Activated naive CD8-positive, alpha-beta T cell (primary cell): ENCODE data around the gene NTHL1.

Experiments
- H3K27ac Mint-ChIP-seq: one replicate; pipeline ENCODE4 v1.8.0; 2021; ENCODE audit warnings: mixed read lengths
- H3K27me3 Mint-ChIP-seq: one replicate; pipeline ENCODE4 v1.8.0; 2021; ENCODE audit warnings: mixed read lengths
- H3K36me3 Mint-ChIP-seq: one replicate; pipeline ENCODE4 v1.8.0; 2021; ENCODE audit warnings: mixed read lengths
- H3K4me1 Mint-ChIP-seq: one replicate; pipeline ENCODE4 v1.8.0; 2021; ENCODE audit warnings: low read depth, mixed read lengths
- H3K4me3 Mint-ChIP-seq: one replicate; pipeline ENCODE4 v1.8.0; 2021; ENCODE audit warnings: mild to moderate bottlenecking, mixed read lengths
- H3K9me3 Mint-ChIP-seq: one replicate; pipeline ENCODE4 v1.8.0; 2021; ENCODE audit warnings: low read depth, mixed read lengths

Gene NTHL1

GRCh38 chr16:2061023-2061422, 13.4 kb upstream of the NTHL1 start:
- H3K4me3 Mint-ChIP-seq: no peak overlapping the region
- no peaks in the 10 kb centered on the region for H3K4me1 Mint-ChIP-seq
- no peaks in the 10 kb centered on the region for H3K9me3 Mint-ChIP-seq
- no peaks in the 10 kb centered on the region for H3K27me3 Mint-ChIP-seq
- H3K27ac Mint-ChIP-seq: no peak overlapping the region
- H3K36me3 Mint-ChIP-seq: no peaks in the 10 kb centered on the region

DNA sequence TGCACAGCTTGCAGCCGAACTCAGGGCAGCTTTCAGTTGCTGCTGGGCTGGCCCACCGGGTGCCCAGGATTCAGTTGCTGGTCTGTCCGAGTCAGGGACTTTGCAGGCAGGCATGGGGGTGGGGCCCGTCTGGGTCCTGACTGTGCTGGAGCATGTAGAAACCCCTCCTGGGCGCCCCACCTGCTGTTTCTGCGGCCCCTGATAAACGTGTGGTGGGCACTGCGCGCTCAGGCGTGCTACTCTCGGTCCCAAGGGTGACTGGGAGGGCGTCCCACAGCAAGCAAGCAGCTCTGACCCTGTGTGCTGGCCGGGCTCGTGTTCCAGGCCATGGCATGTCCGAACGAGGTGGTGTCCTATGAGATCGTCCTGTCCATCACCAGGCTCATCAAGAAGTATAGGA, 12.7 kb upstream of the NTHL1 start:
- Mint-ChIP-seq H3K36me3 (no peaks in the 10 kb centered on the region), H3K27me3 (no peaks in the 10 kb centered on the region), H3K9me3 (no peaks in the 10 kb centered on the region), H3K4me3 (no peak overlapping the region), H3K4me1 (no peaks in the 10 kb centered on the region), H3K27ac (no peak overlapping the region)

- Mint-ChIP-seq H3K9me3 (no peaks in the 10 kb centered on the region), H3K36me3 (no peaks in the 10 kb centered on the region), H3K4me3 (no peak overlapping the region), H3K27ac (no peak overlapping the region), H3K27me3 (no peaks in the 10 kb centered on the region), H3K4me1 (no peaks in the 10 kb centered on the region)
Measured at GRCh38 chr16:2058872-2059271, 11.2 kb upstream of the NTHL1 start.

DNA sequence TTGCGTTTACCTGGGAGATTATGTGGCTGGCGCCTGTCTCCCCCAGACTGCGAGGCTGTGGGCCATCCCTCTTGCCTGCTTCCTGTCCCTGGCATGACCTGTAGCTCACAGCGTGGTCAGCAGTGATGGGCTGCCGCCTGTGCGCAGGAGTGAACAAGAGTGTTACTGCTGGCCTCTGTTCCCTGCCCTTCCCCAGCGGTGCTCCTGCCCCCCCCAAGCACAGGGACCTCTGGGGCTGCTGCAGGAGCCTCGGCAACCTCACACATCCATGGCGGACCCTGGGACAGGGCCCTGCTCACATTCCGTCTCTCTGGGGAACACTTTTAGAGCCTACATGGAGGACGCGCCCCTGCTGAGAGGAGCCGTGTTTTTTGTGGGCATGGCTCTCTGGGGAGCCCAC, 10.8 kb upstream of the NTHL1 start:
- no peaks in the 10 kb centered on the region for H3K9me3 Mint-ChIP-seq
- H3K4me1 Mint-ChIP-seq: no peaks in the 10 kb centered on the region
- H3K4me3 Mint-ChIP-seq: no peak overlapping the region
- H3K27me3 Mint-ChIP-seq: no peaks in the 10 kb centered on the region
- H3K36me3 Mint-ChIP-seq: no peaks in the 10 kb centered on the region
- no peak overlapping the region for H3K27ac Mint-ChIP-seq

DNA sequence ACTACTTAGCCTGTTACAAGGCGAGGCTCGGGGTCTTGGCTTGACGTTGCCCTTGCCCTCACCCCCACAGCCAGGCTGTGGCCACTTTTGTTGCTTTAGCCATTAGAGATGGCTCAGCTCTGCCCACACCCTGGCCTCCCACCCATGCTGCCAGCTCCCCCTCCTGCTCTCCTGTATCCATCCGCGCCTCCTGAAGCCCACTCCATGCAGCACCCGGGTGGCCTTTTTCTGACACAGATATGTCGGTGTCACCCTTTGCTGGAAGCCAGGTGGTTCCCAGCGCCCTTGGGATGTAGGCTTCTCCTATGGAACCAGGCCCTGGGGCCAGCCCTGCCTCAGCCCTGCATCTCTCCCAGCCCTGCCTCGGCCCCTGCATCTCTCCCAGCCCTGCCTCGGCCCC, 9.8 kb upstream of the NTHL1 start:
- Mint-ChIP-seq H3K36me3 (no peaks in the 10 kb centered on the region), H3K27me3 (no peaks in the 10 kb centered on the region), H3K4me1 (no peaks in the 10 kb centered on the region), H3K27ac (no peak overlapping the region), H3K4me3 (no peak overlapping the region), H3K9me3 (no peaks in the 10 kb centered on the region)

DNA sequence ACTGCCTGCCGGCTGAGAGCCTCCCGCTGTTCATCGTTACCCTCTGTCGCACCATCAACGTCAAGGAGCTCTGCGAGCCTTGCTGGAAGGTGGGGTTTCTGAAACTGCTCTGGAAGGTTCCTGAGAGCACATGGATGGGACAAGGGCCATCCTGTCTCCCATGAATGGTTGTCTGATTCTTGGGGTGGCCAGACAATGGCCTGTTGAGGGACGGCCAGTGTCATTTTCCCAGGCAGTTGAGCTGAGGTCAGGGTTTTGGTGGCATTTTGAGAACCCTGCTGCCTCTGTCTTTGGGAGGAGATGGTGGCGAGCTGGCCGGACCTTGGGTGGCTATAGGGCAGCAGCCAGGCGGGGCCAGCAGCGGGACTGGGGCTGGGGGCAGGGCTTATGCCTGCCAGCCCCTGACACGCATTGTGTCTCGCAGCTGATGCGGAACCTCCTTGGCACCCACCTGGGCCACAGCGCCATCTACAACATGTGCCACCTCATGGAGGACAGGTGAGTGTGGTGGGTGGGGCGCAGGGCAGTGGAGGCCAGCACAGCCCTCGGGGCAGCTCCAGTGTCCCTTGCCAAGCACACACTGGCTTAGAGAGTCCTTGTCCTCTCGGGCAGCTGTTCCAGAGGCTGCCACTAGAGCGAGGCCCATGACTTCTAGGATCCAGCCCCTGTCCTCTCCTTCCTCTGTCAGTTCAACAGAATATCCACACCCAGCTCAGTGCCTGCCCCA, 9.2 kb upstream of the NTHL1 start:
- no peaks in the 10 kb centered on the region for H3K27me3 Mint-ChIP-seq
- H3K9me3 Mint-ChIP-seq: no peaks in the 10 kb centered on the region
- H3K4me3 Mint-ChIP-seq: no peak overlapping the region
- no peaks in the 10 kb centered on the region for H3K36me3 Mint-ChIP-seq
- no peaks in the 10 kb centered on the region for H3K4me1 Mint-ChIP-seq
- no peak overlapping the region for H3K27ac Mint-ChIP-seq

GRCh38 chr16:2056077-2056476, 8.4 kb upstream of the NTHL1 start:
- H3K27ac Mint-ChIP-seq: no peak overlapping the region
- no peaks in the 10 kb centered on the region for H3K4me1 Mint-ChIP-seq
- no peak overlapping the region for H3K4me3 Mint-ChIP-seq
- H3K36me3 Mint-ChIP-seq: no peaks in the 10 kb centered on the region
- no peaks in the 10 kb centered on the region for H3K9me3 Mint-ChIP-seq
- no peaks in the 10 kb centered on the region for H3K27me3 Mint-ChIP-seq

DNA sequence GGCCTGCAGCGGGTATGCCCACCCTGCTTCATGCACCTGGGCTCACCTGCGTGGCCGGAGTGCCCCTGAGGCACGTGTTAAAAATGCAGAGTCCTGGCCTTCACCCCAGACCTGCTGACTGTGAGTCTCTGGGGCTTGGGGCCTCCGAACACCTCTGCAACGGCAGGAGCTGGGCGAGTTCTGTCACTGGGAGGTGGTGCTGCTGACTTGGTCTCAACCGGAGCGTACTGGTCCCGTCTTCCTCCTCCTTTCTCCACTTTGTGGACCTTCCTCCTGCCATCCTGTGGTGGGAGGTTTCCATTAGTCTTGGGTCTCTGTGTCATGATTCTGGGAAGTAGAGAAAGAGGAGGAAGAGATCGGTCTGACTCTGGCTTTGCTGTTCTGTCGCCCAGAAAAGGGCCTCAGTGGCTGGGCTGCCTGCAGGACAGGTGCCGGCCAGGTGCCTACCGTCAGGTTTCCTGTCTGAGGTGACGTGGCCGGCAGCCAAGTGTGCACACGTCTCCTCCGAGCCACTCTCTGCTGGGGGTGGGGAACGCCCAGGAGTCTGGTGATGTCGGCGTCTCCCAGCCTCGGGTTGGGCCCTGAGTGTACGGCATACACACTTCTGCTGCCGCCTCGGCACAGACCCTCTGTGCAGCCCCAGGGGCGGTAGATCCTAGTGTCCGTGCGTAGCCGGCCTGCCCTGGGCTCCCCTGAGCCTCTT, 7.1 kb upstream of the NTHL1 start:
- Mint-ChIP-seq H3K36me3 (no peaks in the 10 kb centered on the region), H3K27me3 (no peaks in the 10 kb centered on the region), H3K4me1 (no peaks in the 10 kb centered on the region), H3K9me3 (no peaks in the 10 kb centered on the region), H3K4me3 (no peak overlapping the region), H3K27ac (no peak overlapping the region)

DNA sequence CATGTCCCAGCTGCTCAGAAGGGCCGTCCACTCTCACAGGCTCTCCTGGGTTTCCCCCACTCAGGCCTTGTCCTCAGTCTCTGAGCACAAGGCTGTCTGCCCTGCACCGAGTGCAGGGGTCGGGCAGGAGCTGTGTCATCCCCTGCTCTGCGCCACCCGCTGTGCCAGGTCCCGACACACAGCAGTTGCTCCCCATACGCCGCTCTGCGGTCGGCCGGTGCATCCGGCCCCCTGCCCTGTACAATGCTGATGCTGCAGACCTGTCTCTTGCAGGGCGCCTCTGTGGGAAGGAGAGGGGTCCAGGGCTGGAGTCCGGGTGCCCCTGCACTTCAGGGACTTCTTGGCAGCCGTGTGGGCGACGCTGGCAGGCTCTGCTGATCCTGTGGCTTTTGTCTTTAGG, 6.3 kb upstream of the NTHL1 start:
- no peaks in the 10 kb centered on the region for H3K27me3 Mint-ChIP-seq

DNA sequence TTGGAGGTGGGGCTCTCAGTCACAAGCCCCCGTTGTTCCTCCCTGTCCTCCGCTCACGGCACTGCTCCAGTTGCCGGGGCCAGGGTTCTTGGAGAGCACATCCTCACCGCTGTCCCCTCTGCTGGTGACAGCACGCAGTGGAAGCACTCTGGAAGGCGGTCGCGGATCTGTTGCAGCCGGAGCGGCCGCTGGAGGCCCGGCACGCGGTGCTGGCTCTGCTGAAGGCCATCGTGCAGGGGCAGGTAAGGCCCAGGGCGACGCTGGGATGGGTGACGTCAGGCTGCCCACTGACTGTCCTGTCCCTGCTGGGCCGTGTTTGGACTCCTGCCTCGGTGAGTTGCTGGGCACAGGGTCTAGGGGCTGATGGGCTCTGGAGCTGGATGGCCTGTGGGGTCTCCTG, 5.6 kb upstream of the NTHL1 start:
- no peaks in the 10 kb centered on the region for H3K36me3 Mint-ChIP-seq
- no peaks in the 10 kb centered on the region for H3K9me3 Mint-ChIP-seq
- H3K27me3 Mint-ChIP-seq: no peaks in the 10 kb centered on the region
- peaks cover 6% of the 10 kb centered on the region for H3K4me1 Mint-ChIP-seq
- no peak overlapping the region for H3K27ac Mint-ChIP-seq
- H3K4me3 Mint-ChIP-seq: no peak overlapping the region

More for the DNA sequence above, 6.3 kb upstream of the NTHL1 start:
- H3K4me3 Mint-ChIP-seq: no peak overlapping the region
- no peaks in the 10 kb centered on the region for H3K9me3 Mint-ChIP-seq
- no peak overlapping the region for H3K27ac Mint-ChIP-seq
- H3K4me1 Mint-ChIP-seq: no peaks in the 10 kb centered on the region
- no peaks in the 10 kb centered on the region for H3K36me3 Mint-ChIP-seq

DNA sequence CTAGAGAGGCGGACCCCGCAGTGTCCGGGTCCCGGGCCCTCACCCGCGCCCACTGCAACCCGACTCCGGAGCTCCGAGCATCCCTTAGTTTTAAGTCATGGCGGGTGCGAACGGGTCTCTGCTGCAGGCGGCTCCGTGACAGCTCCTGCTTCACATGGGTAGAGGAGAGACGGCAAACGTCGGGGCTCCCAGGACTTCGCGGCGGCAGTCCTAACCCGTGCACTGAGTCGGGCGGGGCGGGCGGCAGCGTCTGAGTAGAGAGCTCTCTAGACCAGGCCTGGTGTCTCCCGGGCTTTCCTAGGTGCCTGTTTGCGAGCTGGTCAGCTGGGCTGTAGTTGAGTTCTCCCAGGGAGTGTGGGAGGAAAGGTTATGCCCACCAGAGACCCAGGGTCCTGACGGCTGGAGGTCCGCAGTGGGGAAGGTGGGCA, 496 bp upstream of the NTHL1 start:
- peak overlapping the region; percentile 41 for H3K27ac Mint-ChIP-seq

DNA sequence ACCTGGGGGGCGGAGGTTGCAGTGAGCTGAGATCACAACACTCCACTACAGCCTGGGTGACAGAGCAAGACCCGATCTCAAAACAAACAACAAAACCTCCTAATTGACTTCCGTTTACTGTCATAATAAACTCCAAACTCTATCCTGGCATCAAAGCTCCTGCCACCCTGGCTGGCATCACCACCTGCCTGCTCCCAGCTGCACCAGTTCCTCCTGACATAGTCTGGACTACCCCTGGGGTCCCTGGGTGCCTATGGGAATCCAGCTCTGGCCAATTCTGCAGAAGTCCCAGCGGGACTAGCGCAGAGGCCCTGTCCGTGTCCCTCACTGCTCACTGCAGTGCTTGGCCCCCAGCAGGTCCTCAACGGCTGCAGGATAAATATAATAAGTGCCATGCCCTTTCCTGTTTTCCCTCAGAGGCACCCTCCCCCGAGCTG, 723 bp downstream of the NTHL1 start:
- H3K9me3 Mint-ChIP-seq: no peaks in the 10 kb centered on the region
- no peaks in the 10 kb centered on the region for H3K36me3 Mint-ChIP-seq
- H3K4me3 Mint-ChIP-seq: peak overlapping the region; percentile 92
- H3K27ac Mint-ChIP-seq: peak overlapping the region; percentile 70
- H3K4me1 Mint-ChIP-seq: peaks cover 12% of the 10 kb centered on the region
- H3K27me3 Mint-ChIP-seq: no peaks in the 10 kb centered on the region

More for the DNA sequence above, 496 bp upstream of the NTHL1 start:
- Mint-ChIP-seq H3K4me3 (peak overlapping the region; percentile 91), H3K27me3 (no peaks in the 10 kb centered on the region), H3K36me3 (no peaks in the 10 kb centered on the region), H3K9me3 (no peaks in the 10 kb centered on the region), H3K4me1 (peaks cover 12% of the 10 kb centered on the region)

DNA sequence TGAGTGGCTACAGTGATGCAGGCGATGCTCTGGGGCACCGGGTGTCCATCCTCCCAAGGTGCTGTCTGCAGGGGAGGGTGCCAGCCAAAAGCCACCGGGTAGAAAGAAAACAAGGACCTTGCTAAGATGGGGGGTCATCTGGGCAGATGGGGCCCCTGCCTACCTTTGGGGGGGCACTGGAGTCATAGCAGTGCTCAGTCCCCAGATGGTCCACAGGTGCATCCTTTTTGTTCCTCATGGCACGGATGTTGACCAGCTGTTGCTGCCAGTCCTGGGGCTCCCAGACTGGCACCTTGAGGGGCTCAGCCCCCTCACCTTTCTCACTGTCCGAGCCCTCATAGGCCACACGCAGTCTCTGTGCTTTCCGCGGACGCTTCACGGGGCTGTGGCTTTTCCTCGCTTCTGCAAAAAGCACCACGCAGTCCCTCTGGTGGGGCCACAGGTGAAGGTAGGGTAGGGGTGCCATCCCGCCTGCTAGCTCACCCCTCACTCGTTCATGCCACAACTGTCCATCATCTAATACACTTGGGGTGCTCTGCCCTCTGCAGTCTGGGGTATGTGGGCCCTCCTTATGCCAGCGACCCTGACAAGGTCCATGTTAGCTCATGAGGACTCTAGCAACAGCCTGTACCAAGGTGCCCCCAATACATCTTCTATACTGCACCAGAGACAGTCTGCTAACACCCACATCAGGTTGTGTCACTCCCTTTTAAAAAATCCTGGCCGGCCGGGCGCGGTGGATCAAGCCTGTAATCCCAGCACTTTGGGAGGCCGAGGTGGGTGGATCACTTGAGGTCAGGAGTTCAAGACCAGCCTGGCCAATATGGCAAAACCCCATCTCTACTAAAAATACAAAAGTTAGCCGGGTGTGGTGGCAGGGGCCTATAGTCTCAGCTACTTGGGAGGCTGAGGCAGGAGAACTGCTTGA, 1.4 kb downstream of the NTHL1 start:
- H3K9me3 Mint-ChIP-seq: no peaks in the 10 kb centered on the region
- H3K36me3 Mint-ChIP-seq: no peaks in the 10 kb centered on the region
- no peak overlapping the region for H3K27ac Mint-ChIP-seq
- H3K4me3 Mint-ChIP-seq: peak overlapping the region; percentile 92
- no peaks in the 10 kb centered on the region for H3K27me3 Mint-ChIP-seq
- H3K4me1 Mint-ChIP-seq: peaks cover 12% of the 10 kb centered on the region

DNA sequence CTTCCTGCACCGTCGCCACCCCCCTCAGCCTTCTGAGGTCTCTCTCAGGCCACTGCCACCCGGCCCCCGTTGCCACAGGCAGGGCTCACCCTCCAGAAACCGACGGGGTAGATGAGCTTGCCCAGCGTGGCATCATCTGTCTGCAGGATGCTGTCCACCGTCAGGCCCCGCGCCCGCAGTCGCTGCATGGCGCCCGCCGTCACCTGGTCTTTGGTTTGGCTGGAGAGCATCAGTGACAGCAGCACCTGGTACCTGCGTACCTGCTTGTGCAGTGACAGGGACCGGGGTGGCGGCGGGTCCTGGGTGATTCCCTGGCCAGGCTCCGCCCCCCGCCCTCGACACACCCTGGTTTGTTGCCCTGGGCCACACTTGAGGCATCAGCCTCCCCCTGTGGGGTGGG, 3.1 kb downstream of the NTHL1 start:
- Mint-ChIP-seq H3K27me3 (no peaks in the 10 kb centered on the region), H3K27ac (no peak overlapping the region), H3K4me1 (peaks cover 12% of the 10 kb centered on the region), H3K36me3 (no peaks in the 10 kb centered on the region), H3K9me3 (no peaks in the 10 kb centered on the region), H3K4me3 (no peak overlapping the region)
